HG03575 (cell line): Measurements from ENCODE around the gene ANKRD12.

Experiments
- ATAC-seq: cut with Tn5 transposase; IDR thresholded peaks from one replicate; pipeline ENCODE4 v1.9.1; 2021; ENCODE audit not compliant: unreplicated experiment, insufficient number of reproducible peaks, low FRiP score; ENCODE audit errors: extremely low read depth

ANKRD12 gene

GRCh38 chr18:9321017-9321452, 184.5 kb downstream of the ANKRD12 start:
- no peak for ATAC-seq

GRCh38 chr18:9321736-9322135, 185.2 kb downstream of the ANKRD12 start:
- ATAC-seq, result no peak

DNA sequence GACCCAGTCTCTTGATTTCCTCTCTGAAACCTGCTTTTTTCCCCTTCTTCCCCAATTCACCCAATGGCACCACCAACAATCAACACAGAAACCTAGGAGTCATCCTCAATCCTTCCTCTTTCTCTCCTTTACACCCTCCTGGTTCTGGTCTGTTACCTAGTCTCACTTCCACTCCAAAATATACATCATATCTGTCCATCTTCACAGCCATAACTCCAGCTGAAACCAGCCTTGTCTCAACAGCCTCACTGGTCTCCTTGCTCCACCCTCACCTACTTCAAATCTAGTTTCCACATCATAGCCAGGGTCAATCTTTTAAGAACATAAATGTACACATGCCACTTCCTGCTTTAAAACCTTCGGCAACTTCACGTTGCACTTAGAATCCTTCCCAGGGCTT, 186.2 kb downstream of the ANKRD12 start:
- no peak for ATAC-seq

GRCh38 chr18:9323750-9324445, 187.3 kb downstream of the ANKRD12 start:
- ATAC-seq, result no peak

- no peak for ATAC-seq
Measured at GRCh38 chr18:9325716-9326115, 189.1 kb downstream of the ANKRD12 start.

- ATAC-seq, result no peak
Measured at GRCh38 chr18:9328776-9329175, 192.2 kb downstream of the ANKRD12 start.

DNA sequence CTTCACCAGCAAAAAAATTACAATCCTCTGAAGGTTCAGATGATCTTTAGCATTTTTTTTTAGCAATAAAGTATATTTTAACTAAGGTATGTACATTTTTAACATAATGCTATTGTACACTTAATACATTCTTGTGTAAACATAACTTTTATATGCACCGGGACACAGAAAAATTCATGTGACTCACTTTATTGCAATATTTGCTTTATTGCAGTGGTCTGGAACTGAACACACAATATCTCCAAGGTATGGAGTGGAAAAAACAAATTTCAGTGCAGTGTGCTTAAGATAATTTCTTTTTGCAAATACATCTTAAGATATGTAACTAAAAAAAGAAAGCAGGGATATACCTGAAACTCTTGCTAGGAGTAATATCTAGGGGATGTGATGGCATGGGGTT, 192.9 kb downstream of the ANKRD12 start:
- no peak for ATAC-seq

- no peak for ATAC-seq
Measured at GRCh38 chr18:9330419-9330818, 193.8 kb downstream of the ANKRD12 start.

- ATAC-seq, result peak; percentile 33
Measured at GRCh38 chr18:9333441-9334328, 197.1 kb downstream of the ANKRD12 start.

DNA sequence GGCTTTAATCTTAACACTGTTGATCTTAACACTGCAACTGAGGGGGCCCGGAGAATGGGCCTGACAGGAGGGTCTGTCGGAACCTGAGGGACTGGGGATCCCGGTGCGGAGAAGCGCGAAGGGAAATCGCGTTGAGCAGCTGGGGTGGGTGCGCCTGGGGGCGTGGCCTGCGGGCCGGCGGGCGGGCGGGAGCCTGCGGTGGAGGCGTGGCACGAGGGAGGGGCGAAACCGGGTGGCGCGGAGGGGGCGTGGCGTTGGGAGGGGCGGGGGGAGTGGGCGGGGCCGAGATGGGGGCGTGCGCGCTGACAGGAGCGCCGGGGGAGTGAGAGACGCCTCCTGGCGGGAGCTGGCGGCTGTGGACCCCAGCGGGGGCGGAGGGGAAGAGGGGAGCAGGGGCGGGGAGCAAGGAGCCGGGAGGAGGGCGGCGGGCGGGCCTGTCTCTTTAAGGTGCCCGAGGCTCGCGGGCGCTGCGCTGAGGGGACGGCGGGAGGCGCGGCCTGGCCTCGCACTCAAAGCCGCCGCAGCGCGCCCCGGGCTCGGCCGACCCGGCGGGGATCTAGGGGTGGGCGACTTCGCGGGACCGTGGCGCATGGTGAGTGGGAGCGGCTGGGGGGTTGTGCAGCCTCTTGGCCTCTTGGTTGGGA, 197.9 kb downstream of the ANKRD12 start, which contains the start of gene TWSG1:
Gene TWSG1, plus strand, starts transcription at position 445 of the 644 bp plus-strand sequence. CDS start 2,457 bp downstream, outside the sequence.
- peak; percentile 26 for ATAC-seq

DNA sequence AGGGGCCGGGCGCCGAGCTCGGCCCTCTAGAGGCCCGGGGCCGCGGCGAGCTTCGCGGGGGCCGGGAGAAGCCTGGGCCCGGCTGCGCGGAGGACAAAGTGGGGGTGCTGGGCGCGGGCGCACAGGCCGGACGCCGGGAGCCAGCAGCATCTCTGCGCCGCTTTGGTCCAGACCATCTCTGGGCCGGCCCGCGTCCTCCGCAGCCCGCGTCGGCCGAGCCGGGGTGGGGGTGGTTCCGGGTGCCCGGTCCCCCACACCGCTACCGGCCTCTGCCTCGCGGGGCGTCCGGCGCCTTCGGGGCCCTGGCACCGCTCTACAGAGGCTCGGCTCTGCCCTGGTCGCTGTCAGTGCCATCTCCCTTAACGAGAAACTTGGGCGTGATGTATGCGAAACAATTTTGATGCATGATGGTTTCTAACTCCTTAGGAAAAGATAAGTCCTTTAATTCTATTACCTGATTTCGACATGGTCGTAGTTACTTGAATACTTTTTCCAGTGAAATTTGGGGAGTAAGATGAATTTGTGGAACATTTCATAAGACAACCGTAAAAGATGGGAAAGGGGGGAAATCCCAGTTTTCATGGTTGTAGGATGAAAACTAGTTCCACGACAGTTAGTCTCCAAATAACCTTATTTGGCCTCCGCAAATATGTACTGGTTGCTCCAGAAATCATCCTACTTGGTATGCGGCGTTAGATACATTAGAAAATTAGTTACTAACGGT, 198.6 kb downstream of the ANKRD12 start:
- no peak for ATAC-seq
